Measurements from ENCODE around the gene RAB31.

GRCh38 chr18:9861933-9862332, 153.8 kb downstream of the RAB31 start:
- TF ChIP-seq CTCF (conservative IDR thresholded peaks at IDR 0.05; ENCODE audit: low read depth, low read length) (no peak), EZH2 (IDR thresholded peaks at IDR 0.05; ENCODE audit: borderline replicate concordance, low read depth, low read length, poor library complexity, severe bottlenecking) (no peak)
